GM19351 (cell line): ENCODE measurements around the gene SETD1A.
"Not testable (repeated sequence)": the region's sequence is repeated elsewhere in the genome, so short reads cannot be mapped to it uniquely, and the experiment has no call there.

Experiments used
- ATAC-seq: cut with Tn5 transposase; IDR thresholded peaks from one replicate; pipeline ENCODE4 v1.9.1; 2021; ENCODE audit warnings: mild to moderate bottlenecking, moderate library complexity; ENCODE audit not compliant: unreplicated experiment

SETD1A gene

DNA sequence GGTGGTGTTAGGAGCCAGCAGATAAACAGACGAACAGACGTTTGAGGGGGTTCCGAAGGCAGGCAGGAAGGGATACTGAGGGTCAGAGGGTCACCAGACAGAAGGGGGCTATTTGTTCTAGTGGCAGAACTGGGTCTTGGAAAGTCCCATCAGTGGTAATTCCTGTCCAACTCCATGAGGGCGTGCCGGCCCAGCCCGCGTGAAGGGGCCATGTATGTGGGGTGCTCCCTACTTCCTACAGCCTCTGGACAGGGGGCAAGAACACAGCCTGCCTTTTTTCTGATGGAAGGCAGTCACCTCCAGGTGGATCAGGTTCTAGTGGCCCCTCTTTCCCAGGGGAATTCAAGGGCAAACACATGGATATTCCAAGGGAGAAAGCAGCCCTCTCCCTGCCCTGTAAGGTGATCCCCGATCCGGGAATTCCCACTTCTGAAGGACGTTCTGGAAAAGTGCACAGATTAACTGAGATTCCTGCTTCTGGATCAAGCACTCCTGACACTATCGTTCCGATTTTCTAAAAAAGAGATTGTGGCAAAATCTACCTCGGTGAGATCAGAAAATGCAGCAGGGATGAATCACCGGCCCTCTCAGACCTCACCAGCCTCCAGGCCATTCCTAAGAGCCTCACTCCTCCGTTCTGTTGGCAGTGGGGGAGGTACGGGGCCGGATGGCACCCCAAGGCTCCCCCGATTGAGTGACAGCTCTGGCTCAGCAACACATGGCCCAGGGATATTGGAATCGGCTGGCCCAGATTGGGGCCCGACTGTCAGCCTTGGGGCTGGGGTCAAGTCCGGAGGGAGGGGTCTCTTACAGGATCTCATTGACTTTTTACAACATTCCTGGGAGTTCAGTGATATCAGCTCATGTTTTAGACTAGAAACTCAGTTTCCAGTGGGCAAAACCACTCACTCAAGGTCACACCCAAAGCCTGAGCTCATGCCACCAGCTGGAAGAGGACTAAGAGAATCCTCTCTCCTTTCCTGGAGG lies 40.5 kb downstream of the SETD1A start:
- ATAC-seq = no peak

DNA sequence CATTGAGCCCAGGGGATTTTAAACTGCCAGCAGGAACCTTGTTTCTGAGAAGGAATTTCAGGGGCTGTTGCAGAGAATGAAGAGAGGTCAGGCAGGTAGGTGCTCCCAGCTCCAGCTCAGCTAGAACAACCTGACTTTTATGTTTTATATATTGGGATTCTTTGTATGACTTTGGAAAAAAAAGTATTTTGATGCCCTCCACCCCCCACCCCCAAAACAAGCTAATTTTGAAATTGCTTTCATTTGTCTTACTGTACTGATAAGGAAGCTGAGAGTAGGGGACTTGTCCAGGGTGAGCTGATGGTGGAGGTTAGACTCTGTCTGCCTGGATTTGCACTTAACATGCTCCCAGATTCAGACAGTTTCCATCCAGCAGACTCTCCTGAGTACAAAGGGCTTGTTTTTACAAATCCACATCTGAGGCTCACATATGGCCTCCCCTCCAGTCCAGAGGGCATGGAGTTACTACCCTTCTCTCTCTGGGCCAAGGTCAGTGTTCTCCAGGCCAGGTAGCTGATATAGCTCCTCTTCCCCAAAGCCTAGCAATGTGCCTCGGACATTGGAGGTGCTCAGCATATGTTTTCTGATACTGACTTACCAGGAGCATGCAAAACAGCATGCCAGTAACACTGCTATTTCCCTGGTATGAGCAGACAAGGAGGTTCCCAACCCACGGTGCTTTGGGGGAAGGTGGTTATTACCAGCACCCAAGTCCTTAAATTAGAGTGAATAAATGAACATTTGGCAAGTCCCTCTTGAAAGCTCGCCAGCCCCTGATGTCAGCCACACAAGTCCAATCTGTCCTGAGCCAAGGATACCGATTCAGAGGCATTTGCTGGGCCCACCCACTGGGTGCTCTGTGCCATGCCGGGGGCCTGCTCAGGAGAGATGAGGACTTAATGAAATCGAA lies 41.6 kb downstream of the SETD1A start:
- ATAC-seq = no peak

DNA sequence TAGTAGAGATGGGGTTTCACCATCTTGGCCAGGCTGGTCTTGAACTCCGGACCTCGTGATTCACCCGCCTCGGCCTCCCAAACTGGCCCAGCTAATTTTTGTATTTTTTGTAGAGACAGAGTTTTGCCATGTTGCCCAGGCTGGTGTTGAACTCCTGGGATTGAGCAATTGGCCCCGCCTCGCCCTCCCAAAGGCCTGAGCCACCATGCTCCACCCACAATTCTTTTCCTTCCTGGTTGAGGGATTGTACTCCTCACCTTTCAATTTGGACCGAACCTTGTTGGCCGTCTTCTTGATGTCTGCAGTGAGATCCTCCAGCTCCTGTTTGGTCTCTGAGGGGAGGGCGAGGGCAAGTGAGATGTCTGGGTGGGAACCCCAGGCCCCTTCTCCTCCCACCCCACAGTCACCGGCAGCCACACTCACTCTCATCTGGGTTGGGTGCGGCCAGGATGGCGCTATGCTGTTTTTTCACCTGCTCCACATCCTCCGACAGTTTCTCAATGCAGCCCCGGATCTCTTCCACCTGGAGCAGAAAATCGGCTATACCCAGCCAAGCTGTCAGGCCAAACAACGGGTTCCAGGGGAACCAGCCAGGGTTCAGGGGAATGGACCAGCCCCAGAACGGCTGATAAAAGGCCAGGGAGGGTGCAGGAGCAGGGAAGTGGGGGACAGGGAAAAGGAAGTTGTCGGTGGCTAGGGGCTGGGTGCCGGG lies 43.3 kb downstream of the SETD1A start:
- ATAC-seq = no peak

DNA sequence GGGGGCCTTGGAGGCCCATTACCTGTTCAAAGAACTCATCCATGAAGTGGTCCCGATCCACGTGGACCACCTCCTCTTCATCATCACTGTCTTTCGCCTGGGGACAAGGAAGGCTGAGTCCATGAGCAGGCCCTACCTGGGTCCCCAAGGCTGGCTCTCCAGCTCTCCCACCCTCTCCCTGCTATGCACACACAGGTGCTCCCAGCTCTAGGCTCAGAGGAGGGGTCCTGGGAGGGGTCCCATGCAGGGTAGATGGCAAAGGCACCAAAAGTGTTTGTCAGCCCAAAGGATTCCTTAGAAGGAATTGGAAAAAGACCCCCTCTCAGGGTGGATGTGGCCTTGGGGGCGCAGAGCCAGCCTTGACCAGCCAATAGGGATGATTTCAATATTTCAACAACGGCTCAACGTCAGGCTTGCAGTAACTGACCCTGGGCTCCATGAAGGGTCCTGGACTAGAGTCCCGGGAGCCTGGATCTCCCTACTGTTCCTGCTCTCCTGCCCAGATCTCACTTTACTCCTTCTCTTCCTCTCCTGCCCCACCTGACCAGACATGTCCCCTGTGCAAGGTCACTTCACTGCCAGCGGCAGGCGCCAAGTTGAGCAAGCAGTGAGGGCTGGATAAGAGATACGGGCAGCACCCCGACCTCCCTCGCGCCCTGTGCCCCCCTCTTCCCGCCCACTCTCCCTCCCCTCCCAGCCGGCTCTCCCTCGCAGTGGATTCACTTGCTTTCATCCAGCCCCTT lies 44.1 kb downstream of the SETD1A start:
- ATAC-seq = no peak

DNA sequence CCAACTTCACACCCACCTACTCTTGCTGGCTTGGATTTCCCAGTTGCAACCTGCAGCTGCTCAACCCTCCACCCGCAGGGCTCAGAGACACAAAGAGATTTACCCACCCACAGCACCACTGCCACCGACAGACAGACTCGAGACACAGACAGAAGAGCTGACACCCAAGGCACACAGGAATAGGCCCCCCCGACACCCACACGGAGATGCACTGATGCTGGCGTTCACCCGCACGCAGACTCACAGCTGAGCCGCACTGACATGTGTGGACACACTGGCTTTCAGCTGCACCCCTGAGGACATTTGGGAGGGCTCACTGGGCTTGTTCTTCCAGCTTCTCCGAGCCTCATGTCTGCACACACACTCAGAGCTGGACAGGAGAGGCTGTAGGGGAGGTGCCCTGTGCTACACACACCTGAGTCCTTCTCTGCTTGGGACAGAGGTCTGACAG lies 44.7 kb downstream of the SETD1A start:
- no peak for ATAC-seq

DNA sequence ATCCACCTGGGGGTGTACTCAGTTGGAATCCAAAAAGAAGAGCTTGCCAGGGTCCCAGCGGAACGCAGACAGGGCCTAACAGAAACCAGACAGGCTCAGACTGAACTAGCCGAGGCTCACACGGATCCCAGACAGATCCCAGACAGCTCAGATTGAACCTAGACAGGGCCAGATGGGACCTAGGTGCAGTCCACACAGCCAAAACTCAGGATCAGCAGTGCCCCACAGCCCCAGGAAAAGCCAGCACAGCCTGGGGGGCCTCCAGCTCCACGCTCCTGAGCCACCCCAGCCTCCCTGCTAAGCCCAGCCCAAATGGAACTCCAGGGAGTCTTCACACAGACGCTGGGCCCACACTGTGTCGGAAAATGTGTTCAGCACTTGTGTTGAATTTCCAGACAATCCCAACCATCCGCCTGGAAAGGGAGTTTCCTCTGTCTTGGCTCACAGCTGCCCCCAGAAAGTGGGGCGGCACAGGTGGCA lies 45.3 kb downstream of the SETD1A start:
- ATAC-seq = no peak

DNA sequence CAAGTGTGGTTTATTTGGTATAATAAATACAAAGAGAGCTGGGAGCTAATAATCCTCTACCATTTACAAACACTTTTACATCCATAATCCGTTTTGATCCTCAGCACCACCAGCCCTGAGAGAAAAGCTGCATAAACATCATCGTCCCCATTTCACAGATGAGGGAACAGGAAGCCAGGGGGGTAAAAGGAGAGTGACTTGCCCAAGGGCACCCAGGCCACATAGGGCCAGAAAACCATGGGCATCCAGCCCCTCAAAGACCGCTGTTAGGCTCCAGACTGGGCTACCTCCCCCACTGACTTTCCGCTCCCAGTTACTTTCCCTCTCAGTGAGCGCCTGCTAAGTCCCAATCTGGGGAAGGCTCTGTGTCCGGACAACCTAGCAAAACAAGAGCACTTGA lies 46.2 kb downstream of the SETD1A start:
- ATAC-seq = no peak

DNA sequence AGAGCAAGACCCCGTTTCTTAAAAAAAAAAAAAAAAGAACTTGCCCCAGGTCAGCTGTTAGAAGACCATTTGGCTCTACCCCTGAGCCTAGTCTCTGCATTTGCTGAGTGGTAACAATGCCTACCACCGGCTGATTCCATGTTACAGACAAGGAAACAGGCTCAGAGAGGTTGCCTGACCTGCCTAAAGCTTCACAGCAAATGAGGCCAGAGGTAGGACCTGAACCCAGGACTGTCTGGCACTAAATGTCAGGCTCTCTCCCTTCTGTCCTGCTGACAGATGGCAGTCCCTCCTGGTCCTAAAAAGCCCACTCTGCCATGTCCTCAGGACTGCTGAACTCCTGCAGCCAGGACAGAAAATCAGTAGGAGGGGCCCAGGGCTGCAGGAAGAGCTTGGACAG lies 47.1 kb downstream of the SETD1A start:
- no peak for ATAC-seq

DNA sequence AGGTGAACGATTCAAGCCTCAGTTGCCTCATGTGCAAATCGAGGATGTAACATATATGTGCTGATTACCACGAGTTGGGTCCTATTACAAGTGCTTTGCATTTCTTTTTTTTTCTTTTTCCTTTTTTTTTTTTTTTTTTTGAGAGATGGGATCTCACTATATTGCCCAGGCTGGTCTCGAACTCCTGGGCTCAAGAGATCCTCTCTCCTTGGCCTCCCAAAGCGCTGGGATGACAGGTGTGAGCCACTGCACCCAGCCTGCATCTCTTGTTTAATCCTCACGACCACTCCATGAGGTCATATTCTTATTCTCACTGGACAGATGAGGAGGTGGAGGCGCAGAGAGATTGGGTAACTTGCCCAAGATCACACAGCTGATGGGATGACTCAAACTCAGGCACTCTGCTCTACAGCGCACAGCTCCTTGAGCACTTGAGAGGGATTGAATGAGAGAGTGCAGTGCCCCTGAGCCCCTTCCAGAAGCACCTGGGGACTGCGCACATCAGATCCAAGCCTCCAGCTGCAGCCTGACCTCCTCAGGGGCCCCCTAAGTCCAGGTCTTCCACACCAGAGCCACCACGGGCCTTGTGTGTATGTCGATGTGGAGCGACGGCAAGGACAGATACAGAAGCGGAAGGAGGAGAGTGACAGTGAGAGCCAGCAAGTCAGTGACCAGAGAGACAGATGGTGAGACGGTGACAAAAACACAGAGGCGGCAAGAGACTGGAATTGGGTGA lies 48.0 kb downstream of the SETD1A start:
- ATAC-seq = no peak

DNA sequence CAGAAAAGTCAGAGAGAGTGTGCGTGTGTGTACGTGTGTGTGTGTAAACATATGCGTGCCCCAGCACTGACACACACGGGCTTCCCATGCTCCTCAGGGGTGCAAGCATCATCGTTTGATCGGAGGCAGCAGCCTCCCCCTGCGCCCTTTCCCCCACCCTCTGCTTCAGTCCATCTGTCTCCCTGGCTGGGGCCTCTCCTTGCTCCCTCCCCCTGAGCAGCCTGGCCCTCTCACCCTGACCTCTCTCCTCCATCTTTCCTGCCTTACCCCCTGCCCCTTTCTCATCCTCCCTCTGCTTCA lies 48.5 kb downstream of the SETD1A start:
- no peak for ATAC-seq

DNA sequence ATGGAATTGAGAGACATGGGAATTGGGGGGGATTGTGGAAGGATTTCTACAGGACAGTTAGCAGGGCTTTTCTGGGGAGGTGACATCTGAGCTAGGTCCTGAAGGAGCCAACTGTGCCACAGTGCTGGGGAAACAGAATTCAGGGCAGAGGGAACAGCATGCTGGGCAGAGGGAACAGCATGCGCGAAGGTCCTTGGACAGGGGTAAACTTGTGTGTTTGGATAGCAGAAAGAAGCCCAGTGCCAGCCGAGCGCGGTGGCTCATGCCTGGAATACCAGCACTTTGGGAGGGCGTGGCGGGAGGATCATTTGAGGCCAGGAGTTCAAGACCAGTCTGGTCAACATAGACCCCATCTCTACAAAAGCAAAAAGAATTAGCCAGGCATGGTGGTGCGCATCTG lies 49.0 kb downstream of the SETD1A start:
- ATAC-seq = no peak

DNA sequence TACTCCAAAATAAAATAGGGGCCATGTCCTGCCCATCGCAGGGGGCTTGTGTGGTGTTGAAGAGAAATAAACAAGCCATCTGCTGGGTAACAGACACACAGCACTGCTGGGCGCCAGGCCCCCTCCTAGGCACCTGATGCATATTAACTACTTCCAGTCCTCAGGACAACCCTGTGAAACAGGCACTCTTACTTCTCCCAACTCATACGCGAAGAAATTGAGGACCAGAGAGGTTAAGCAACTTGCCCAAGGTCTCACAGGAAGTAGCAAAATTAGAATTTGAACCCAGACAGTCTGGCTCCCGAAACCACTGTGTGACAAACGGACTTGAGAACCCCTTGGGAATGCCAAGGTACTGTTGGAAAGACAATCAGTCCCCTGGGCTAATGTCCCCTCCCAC lies 50.1 kb downstream of the SETD1A start:
- no peak for ATAC-seq

DNA sequence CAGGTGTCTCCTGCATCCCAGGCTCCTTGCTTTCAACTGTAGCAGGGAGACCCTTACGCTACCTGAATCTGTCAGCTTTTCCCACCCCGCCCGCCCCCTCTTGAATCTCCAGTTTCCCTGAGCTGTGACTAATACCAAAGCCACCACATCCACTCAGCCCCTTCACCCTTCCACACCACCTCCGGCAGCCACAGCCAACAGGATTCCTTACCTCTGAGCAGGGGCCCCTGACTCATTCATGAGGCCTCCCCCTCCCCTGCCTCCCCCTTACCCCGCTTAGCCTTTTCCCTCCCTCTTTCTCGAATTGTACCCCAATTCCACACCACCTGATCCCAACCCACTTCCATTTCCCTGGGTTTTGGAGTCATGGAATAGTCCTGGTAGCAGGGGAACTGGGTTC lies 50.6 kb downstream of the SETD1A start:
- ATAC-seq = no peak

DNA sequence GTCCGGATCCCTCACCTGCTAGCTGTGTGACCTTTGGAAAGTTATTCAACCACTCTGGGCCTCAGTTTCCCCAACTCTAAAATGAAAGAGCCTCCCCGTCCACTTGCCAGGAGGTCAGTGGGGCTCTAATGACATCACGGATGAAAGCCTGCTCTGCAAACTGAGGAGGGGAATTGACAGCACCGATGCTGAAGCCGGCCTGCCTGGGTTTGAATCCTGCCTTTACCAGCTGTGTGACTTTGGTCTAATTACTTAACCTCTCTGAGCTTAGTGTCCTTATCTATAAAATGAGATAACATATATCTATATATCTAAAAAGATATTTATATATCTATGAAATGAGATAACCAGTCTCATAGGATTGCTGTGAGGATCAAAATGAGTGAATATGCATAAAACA lies 51.0 kb downstream of the SETD1A start:
- ATAC-seq = no peak

DNA sequence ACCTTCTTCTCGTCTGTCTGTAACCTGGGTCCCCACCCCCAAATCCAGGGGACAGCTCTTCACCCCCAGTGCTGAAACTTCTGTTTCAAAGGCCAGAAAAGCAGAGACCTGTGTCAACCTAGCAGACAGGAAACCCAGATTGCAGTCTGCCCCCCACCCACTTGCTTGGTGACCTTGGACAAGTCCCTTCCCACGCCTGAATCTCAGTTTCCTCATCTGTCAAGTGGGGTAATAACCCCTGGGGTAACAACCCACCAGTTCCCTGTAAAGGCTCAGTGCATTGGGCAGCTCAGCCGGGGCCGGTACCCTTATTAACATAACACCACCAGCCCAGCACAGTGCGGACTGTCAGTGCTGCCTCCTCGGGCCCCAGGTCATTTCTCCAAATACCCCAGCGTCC lies 51.6 kb downstream of the SETD1A start:
- no peak for ATAC-seq

DNA sequence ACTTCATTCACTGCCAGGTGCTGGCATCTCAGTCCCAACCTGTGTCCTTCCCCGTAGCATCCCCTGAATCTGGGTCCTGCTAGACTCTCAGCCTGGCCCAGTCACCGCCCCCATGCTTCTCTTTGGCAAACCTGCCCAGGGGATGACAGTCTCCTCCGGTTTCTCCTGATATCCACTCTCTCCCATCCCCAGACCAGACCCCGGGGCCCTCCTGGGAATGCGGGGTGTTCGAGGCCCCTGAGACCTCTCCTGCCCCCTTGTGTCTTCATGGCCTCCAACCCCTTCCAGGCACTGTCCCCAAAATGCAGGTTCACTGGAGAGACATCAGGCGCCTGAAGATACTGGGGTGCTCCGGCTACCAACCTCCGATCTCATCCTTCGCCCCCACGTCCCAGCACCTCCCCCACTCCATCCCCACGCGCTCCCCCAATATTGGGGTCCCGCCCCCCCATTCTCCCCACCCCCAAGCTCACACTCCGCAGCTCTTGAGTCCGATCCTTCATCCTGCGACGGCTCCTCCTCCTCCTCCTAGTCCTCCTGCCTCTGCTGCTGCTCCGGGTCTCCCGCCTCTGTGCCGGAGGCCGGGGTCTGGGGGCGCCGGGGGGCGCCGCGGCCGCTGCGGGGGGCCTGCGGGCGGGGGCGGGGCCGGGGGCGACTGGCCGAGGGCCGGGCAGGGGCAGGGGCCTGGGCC lies 52.5 kb downstream of the SETD1A start:
- no peak for ATAC-seq

DNA sequence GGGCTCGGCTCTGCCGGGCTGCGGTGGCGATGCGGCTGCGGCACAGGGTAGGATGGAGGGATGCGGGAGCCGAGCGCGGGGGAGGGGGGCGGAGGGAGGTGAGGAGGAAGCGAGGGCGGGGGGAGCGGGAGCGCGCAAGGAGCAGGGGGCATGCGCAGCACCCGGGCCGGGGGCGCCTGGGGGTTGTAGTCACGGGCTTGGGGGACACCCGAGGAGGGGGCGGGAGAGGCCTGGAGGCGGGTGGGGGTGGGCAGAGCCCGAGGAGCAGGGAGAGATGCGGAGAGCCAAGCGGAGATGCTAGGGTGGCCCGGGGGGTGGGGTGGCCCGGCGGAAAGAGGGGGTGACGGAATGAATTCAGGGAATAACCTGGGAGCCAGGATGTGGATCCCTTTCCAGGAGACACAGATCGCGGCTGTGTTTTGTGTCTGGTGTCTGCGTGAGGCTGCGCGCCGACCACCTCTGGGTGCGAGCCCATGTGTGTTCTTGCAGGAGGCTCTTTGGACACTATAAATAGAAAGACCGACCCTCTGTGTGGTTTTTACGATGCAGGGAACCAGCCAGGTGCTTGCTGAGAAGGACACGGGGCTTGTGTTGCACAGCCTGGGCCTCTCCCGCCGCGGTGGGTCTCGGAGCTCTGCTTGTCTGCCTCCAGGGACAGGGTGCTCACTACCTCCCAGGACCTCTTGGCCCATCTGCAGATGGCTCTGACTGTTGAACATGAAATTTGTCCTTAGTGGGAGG lies 53.2 kb downstream of the SETD1A start, which contains the start of gene STX1B:
TSS of gene STX1B (minus strand) at position 54 of the 741 bp plus-strand sequence. CDS start 242 bp downstream, outside the sequence.
- no peak for ATAC-seq

DNA sequence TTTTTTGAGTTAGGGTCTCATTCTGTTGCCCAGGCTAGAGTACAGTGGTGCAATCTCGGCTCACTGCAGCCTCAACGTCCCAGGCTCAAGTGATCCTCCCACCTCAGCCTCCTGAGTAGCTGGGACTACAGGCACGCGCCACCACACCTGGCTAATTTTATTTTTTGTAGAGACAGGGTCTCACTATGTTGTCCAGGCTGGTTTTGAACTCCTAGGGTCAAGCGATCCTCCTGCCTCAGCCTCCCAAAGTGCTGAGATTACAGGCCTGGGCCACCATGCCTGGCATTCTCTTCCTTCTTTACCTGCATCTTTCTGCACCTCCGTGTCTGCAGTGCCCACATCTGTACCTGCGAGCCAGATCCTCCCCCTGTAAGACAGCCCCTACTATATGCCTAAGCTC lies 54.3 kb downstream of the SETD1A start:
- ATAC-seq = not testable (repeated sequence)
